ENCODE data around the gene SORL1.

The SORL1 gene

DNA sequence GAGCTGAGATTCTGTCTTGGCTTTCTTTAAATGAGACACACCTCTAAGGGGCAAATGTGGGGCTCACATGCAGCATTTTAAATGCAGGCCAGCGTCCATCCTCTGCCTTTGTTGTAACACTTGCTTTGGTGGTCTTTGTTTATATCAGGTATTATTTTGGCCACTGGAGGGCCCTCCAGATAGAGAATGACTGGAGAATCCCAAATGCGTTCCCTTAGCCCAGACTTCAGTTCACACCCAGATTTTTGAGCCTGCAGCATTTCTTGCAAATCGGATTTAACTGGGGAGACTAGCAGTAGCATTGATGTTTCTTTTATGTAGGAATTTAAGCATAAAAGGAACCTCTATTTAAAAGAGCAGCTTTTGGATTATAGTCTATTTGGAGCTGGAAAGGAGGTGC lies 200.9 kb downstream of the SORL1 start:
- DNase-seq (ENCODE audit: low spot score) (no peak), FAIRE-seq (no peak)

GRCh38 chr11:121654259-121654842 lies 202.2 kb downstream of the SORL1 start:
- no peak for DNase-seq (ENCODE audit: low spot score)
- no peak for FAIRE-seq

- no peak for FAIRE-seq
These were observed 202.9 kb downstream of the SORL1 start for GRCh38 chr11:121654843-121655536.

DNA sequence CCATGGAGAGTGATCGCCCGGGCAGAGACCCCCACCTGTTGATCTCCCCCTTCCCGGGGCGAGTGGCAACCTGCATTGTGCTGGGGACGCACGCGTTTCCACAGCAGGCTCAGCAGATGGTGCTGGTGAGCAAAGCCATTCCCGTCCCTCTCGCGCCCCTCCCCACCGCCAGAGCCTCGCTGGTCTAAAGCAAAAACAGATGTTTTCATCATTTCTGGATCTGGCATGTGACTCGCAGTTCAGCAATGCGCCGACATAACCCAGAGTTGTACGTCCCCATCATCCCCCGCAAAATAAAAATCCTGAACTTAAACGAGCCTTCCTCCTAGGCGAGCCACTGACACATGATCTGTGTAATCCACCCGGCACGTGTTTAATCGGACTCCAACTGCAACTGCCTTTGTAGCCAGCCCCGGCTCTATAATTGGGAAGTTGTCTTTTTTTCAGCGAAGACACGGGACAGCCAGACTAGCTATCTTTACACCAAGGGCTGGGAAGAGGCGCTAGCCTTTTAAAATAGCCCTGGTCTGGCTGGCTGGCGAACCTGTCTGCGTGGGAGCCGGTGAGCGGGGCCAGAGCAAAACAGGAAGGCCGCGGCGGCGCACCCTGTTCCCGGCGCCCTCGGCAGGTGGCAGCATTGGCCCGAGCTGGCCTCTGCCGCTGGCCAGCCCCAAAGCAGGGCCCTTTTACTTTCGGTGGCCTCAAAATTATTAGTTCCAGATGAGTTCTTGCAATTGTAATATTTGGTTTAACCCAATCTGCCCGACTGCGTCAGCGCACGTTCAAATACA lies 203.6 kb downstream of the SORL1 start:
- FAIRE-seq, result no peak
- peak; percentile 30 for DNase-seq (ENCODE audit: low spot score)

More at GRCh38 chr11:121654843-121655536, 202.9 kb downstream of the SORL1 start:
- no peak for DNase-seq (ENCODE audit: low spot score)

DNA sequence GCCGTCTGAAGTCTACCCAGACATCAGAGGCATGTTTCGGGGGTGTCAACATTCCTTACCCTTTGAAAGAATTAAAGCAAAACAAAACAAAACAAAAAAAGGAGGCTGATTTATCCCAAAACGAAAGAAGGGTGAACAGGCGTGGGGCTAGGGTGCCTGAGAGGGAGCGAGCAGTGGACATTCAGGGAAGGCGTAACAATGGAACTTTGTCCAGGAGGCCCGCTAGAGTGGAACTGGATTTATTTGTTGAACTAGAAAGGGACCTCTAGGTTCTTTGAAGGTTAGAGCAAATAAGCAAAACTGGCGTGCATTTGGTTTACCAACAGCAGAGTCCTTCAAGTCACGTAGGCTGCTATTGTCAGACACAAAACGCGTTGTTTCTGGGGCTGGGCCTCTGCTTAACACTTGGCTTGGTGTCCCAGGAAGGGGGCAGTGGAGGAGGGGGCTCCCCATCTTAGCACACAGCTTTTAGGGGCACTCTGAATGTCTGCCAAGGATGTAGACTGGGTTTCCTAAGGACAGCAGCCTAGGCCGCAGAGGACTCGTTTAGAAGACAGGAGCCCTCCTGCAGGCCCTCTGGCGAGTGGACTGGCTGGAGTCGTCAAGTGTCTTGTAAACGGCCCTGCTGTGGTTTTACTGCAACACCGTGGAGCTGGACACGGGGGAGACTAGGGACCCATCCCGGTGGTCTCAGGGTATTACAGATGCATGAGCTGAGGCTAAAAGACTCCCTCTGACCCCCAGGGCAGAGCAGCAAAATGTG lies 204.4 kb downstream of the SORL1 start:
- FAIRE-seq (no peak), DNase-seq (ENCODE audit: low spot score) (no peak)

DNA sequence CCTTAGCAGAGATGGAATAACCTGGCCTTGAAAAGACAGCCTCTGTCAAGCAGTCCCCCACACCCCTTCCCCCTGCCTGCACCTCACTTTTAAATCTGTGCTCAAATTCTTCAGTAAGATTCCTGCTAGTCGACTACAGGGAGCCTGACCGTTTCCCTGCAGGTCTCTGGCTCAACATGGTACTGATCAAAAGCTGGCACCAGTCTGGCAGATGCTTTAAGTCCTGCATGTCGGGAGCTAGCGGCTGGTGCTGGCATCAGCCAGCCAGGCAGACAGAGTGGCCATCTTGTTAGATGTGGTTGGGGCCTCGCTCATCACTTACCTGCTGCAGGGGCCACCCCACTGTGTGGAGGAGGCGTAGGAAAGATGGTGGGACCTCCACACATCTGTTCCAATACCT lies 205.0 kb downstream of the SORL1 start:
- DNase-seq (ENCODE audit: low spot score) (no peak), FAIRE-seq (no peak)

DNA sequence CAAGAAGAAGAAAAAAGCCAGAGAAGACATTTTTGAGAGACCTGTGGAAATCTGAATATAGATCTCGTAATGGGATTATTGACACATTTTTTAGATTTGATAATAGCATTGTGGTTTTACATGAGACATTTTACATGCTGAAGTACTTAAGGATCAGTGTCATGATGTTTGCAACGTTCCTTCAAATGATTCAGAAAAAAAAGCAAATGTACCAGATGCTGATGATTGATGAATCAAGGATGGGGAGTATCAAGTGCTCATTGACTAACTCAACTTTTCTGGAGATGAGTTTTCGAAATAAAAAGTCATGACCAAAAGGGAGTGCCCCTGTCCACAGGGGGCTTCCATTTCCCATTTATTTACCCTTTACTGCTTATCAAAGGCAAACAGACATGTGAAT lies 207.7 kb downstream of the SORL1 start:
- FAIRE-seq (no peak), DNase-seq (ENCODE audit: low spot score) (no peak)

DNA sequence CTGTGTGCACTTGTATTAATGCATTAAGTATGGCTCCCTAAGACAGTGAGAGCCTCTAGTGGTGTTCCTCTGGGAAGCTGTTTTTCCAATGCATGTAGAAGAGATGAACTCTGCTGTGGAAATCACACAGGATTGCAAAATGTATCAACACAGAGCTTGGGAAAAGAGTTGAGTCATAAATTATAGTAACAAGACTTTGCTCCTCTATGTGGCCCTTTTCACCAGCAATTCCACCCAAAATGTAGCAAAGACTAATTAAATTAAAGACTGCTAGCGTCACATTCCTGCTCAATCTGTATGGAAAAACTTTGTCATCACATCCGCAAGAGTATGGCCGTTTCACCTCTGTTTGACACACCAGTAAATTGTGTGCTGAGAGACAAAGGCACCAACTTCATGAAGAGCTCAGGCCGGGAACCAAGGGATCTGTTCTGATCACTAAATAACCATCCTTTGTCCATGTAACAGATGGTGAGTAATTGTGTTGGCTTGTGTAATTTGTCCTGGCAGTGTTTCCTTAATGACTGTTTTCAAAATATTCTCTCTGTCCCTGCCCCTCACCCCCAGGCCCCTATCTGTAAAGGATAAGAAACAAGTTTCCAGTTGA lies 209.9 kb downstream of the SORL1 start:
- DNase-seq (ENCODE audit: low spot score), result no peak

GRCh38 chr11:121664144-121664543 lies 212.0 kb downstream of the SORL1 start:
- DNase-seq (ENCODE audit: low spot score) (no peak), FAIRE-seq (no peak)

More for the DNA sequence above, 209.9 kb downstream of the SORL1 start:
- no peak for FAIRE-seq

DNA sequence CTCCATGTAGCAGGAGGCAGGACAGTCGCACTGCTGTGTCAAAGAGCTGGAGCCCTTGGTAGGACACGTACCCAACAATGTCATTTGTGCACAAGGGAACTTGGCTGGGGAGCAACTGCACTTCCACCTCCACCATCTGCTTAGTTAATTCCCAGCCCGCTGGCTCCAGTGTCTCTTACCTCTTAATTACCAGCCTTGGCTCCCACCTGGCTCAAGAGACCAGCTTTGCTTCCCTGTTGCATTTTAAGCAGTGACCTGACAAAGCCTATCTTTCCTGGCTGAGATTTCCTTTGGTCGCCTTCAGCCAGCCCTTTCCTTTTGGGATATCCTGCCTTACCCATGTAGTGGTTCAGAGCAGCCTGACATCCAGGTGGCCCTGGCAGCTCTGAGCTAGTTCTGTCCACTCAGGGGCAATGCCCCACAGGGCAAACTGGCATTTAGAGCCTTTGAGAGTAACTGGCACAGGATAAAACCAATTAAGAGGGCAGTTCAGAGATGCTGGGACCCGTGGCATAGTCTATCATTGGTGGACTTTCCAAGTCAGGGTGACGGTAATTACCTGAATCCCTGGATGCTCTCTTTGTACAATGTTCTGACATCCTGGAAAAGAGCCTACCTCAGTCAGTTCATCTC lies 213.2 kb downstream of the SORL1 start:
- DNase-seq (ENCODE audit: low spot score), result no peak
- no peak for FAIRE-seq

- no peak for DNase-seq (ENCODE audit: low spot score)
These were observed 215.7 kb downstream of the SORL1 start for GRCh38 chr11:121667836-121668235.

DNA sequence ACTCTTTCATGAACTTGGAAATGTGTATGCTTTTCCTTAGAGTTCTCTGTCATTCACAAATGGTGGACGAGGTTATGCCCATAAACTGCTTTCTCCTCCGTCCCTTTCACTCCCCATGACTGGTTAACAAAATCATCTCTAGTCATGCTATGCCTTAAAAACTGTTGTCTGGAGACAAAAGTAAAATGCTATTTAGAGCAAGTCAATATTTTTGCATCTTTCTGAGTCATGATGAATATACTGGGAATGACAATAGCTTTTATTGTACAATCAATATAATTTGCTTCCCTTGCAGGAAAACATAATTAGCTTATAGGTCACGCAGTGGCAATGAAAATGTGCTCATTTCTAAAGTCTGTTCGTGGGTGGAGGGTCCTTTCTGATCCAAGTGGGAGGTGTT lies 217.3 kb downstream of the SORL1 start:
- DNase-seq (ENCODE audit: low spot score), result no peak
- no peak for FAIRE-seq

More at GRCh38 chr11:121667836-121668235, 215.7 kb downstream of the SORL1 start:
- no peak for FAIRE-seq

DNA sequence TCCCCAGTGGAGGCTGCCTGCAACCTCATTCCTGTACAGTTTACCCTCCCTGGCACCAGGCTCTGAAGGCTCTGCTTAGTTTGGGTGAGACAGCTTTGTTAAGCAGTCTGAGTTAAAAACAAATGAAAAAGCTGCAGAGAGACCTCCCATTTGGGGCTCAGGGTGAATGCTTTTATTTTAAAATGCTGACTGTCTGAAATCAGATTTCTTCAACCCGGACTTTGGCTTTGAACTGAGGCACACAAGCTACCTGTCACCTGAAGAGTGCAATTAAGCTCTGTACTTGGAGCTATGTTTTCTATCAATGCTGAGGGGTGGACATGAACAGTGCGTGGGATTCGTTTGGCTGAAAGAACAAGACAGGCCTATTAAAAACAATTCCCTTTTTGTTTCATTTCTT lies 218.2 kb downstream of the SORL1 start:
- DNase-seq (ENCODE audit: low spot score), result no peak
- no peak for FAIRE-seq

- FAIRE-seq (no peak), DNase-seq (ENCODE audit: low spot score) (no peak)
These were observed 218.7 kb downstream of the SORL1 start for GRCh38 chr11:121670805-121671282.

- FAIRE-seq (no peak), DNase-seq (ENCODE audit: low spot score) (no peak)
These were observed 219.4 kb downstream of the SORL1 start for GRCh38 chr11:121671283-121672168.

DNA sequence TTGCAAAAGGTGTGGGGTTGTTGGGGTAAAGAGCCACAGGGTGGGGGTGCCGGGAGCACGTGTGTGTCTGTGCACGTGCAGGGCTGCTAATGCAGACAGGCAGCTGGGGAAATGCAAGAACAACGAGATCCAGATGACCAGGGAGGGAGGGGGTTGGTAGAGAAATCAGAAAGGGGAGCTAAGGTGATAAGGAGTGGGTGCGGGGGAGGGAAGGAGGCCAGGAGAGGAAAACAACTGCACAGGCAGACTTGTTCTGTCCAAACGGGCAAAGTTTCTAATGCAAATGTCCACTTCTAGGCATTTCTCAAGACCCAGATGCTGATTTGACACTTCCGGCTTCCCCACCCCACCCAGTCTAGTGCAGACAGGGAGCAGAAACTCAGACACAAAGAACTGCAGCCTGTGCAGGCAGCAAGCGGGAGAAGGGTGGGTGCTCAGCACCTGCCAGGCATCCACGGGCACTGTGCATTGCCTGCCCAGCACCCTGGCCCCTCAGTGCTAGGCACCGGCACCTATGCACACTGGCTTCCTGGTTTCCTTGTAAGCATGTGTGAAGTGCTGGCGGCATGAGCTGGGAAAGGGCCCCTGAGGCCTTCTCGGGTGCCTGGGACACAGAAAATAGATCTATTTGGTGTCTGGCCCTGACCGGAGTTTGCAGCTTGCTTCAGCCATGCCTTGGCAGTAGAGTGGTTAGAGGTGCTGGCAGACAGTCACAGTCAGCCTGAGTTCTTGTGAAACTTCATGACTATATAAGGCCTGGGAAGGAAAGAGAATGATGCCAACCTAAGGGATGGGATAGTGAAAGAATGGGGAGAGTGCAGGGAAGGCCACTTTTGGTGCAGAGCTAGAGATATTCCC lies 220.7 kb downstream of the SORL1 start:
- FAIRE-seq, result no peak
- no peak for DNase-seq (ENCODE audit: low spot score)

DNA sequence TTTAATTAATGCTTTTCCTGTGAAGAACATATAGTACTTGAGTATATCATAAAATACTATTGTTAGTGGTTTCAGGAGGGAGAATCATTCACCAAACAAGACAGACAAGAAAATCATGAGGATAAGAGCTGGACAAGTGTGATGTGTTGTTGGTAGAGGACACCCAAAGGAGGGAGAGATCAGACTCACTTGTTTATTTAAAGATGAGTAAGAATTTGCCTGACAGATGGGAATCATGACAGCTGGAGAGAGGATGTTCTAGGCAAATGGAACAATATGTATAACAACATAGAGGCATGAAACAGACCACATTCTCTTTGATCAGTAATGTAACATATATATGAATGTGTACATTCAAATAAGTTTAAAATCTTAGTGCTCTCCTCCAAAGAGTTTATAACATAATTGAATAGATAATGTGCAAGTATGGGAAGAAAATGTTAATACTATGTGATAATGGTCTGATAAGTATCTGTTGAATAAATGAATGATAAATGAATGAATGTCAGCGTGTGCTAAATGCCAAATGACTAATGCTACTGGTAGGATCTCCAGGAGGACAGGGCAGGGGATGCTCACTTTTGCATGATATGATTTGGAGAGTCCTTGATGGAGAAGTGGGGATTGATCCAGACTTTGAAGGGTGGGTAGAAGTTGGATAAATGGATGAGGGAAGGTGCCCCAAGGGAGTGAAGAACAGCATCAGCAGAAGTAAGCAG lies 229.6 kb downstream of the SORL1 start:
- no peak for FAIRE-seq

More for the DNA sequence above, 229.6 kb downstream of the SORL1 start:
- no peak for DNase-seq (ENCODE audit: low spot score)
